ENCODE measurements around the gene UBXN1. TPM values are rescaled to one million over a fixed set of nuclear protein-coding genes. Genes with fewer than 3 reads are reported as not detected.
A peak's percentile ranks its signal among the peaks of the same experiment; 100 is the strongest.

Gene UBXN1
- total RNA-seq, 1 experiment from 2014 or later: 118 TPM

GRCh38 chr11:62673196-62673525 is 5.7 kb downstream of the UBXN1 start:
- H3K18ac ChIP-seq (ENCODE audit: insufficient read length, low read depth, low read length): no peak overlapping the region
- H3K4me2 ChIP-seq (ENCODE audit: insufficient read depth, insufficient read length, low read length): peak overlapping the region; percentile 83
- no peak overlapping the region for H2BK12ac ChIP-seq (ENCODE audit: insufficient read length, low read depth, low read length)
- peaks cover 24 to 31% of the 10 kb centered on the region in 2 experiments for H3K4me1 Mint-ChIP-seq
- no peaks in the 10 kb centered on the region for H3K4me1 ChIP-seq (ENCODE audit: insufficient read depth, low read length)
- no peaks in the 10 kb centered on the region for H3K27me3 ChIP-seq (ENCODE audit: insufficient read depth, low read length)
- no peaks in the 10 kb centered on the region for H3K9me3 Mint-ChIP-seq
- no peak overlapping the region for H3T11ph ChIP-seq (ENCODE audit: low read length)
- H3K9me3 ChIP-seq (ENCODE audit: control insufficient read depth, low read depth, low read length): no peaks in the 10 kb centered on the region
- H3K4me3 Mint-ChIP-seq: peak overlapping the region; percentile 92 to 99; a peak in 4 of 5 replicates
- no peak for DNase-seq
- no peak overlapping the region for H2BK120ac ChIP-seq (ENCODE audit: low read depth, low read length, poor library complexity, severe bottlenecking)
- H4K8ac ChIP-seq (replicated peaks; ENCODE audit: insufficient read length, low read depth, low read length): no peak overlapping the region
- no peak overlapping the region for H3K56ac ChIP-seq (ENCODE audit: insufficient read length, low read depth, low read length)
- WGBS (ENCODE audit: extremely low coverage, insufficient read length, low lambda C conversion rate): no CpG with 5 or more reads among the region's 2 CpGs
- no peak overlapping the region for H4K5ac ChIP-seq (ENCODE audit: insufficient read length, low read depth, low read length)
- no peak overlapping the region for H2BK15ac ChIP-seq (ENCODE audit: low read depth, low read length)
- no peak overlapping the region for H3K4ac ChIP-seq (ENCODE audit: low read depth, low read length)
- H4K91ac ChIP-seq (ENCODE audit: insufficient read length, low read depth, low read length): no peak overlapping the region
- peaks cover 16 to 52% (median 43%) of the 10 kb centered on the region in 3 experiments; a peak in 6 of 7 replicates for H3K36me3 Mint-ChIP-seq (ENCODE audit: insufficient read depth in 1 of 3, low read depth in 3 of 3)
- no peak overlapping the region for H2BK20ac ChIP-seq (ENCODE audit: low read depth, low read length, poor library complexity, severe bottlenecking)
- H4K20me1 ChIP-seq (ENCODE audit: control insufficient read depth, insufficient read depth, insufficient read length): no peaks in the 10 kb centered on the region
- TF ChIP-seq CTCF (conservative IDR thresholded peaks at IDR 0.05): no peak
- H2AK5ac ChIP-seq (ENCODE audit: insufficient read length, low read length): no peak overlapping the region
- H3K27me3 Mint-ChIP-seq (ENCODE audit: low read depth): no peaks in the 10 kb centered on the region; the same call in 1 of the 2 replicates
- no peaks in the 10 kb centered on the region for H3K79me2 ChIP-seq (ENCODE audit: insufficient read depth, low read length)
- no peak overlapping the region for H2AFZ ChIP-seq (ENCODE audit: low read length)
- peaks cover 6% of the 10 kb centered on the region for H3K23me2 ChIP-seq (ENCODE audit: insufficient read length, low read depth, low read length, poor library complexity, severe bottlenecking)
- H3K14ac ChIP-seq (ENCODE audit: insufficient read depth, low read length): no peak overlapping the region
- no peak overlapping the region for H2BK5ac ChIP-seq (ENCODE audit: insufficient read length, low read length)
- no peak overlapping the region for H3K23ac ChIP-seq (ENCODE audit: insufficient read length, low read depth, low read length)
- H3K9ac ChIP-seq (ENCODE audit: extremely low read depth, insufficient read length, low read length): no peak overlapping the region
- H3K27ac ChIP-seq (ENCODE audit: insufficient read length, low read depth, low read length): no peak overlapping the region
- H3K27ac Mint-ChIP-seq: no peak overlapping the region
- H3K79me1 ChIP-seq (ENCODE audit: insufficient read depth, low read depth, low read length, poor library complexity, severe bottlenecking): no peaks in the 10 kb centered on the region
